GM12892 (cell line): ENCODE data around the gene ACAD9.
"Not testable (repeated sequence)": the region's sequence is repeated elsewhere in the genome, so short reads cannot be mapped to it uniquely, and the experiment has no call there.

Source experiments
- POLR2A ChIP-seq: IDR thresholded peaks from 2 replicates; pipeline ENCODE4 v1.6.1; 2011; ENCODE audit warnings: low read depth, low read length, control low read depth
- POLR2AphosphoS5 ChIP-seq: IDR thresholded peaks from 2 replicates; pipeline ENCODE4 v1.6.1; 2011; ENCODE audit warnings: low read depth, low read length, control low read depth

DNA sequence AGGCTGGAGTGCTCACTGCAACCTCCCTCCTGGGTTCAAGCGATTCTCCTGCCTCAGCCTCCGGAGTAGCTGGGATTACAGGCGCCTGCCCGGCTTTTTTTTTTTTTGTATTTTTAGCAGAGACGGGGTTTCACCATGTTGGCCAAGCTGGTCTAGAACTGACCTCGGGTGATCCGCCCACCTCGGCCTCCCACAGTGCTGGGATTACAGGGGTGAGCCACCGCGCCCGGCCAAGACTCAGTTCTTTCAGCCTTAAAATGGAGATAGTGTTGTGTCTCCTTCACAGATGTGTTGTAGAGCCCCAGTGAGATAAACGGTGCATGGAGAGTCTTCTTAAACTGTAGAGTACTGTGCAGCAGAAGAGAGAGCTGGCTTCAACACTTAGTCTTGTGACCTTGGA, 1.0 kb downstream of the ACAD9 start:
- TF ChIP-seq POLR2AphosphoS5, POLR2A: not testable (repeated sequence)
